ENCODE data around the gene ZFPL1. TPM values are rescaled to one million over a fixed set of nuclear protein-coding genes. Genes with fewer than 3 reads are reported as not detected.
A peak's percentile ranks its signal among the peaks of the same experiment; 100 is the strongest.

ZFPL1 gene
- total RNA-seq, 2 donors from 2014 or later, result 26.2 to 26.5 TPM

- no peak for DNase-seq
- ATAC-seq, result no peak
- intact Hi-C loops (cut with DNase I), result no loop called here
Measured at GRCh38 chr11:65059523-65059922, 24.5 kb upstream of the ZFPL1 start.

- intact Hi-C loops (cut with DNase I), result no loop called here
- DNase-seq (no peak), ATAC-seq (no peak)
Measured at GRCh38 chr11:65059959-65060824, 23.8 kb upstream of the ZFPL1 start.

DNA sequence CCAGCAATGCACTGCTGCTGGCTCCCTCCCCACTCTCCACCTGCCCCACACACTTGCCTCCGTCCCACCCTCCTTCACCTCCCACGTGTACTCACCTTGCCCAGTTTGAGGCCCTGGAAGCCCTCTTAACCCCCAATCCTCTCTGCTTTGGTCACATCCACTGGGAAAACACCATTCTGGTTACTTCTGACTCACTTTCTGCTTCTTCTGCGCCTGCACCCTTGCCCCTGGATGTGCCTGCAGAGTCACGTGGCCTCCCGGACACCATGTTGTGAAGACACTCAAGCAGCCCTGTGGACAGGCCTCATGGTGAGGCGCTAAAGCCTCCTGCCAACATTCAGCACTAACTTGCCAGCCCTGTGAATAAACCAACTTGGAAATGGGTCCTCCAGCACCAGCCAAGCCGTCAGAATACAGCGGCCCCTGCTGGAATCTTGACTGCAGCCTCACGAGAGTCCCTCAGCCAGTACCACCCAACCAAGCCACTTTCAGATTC lies 23.1 kb upstream of the ZFPL1 start:
- intact Hi-C loops (cut with DNase I), result no loop called here
- DNase-seq (no peak), ATAC-seq (peak in 1 of 2 donors; percentile 23)

GRCh38 chr11:65063532-65063931 lies 20.5 kb upstream of the ZFPL1 start:
- intact Hi-C loops (cut with DNase I), result no loop called here
- ATAC-seq (no peak), DNase-seq (no peak)

DNA sequence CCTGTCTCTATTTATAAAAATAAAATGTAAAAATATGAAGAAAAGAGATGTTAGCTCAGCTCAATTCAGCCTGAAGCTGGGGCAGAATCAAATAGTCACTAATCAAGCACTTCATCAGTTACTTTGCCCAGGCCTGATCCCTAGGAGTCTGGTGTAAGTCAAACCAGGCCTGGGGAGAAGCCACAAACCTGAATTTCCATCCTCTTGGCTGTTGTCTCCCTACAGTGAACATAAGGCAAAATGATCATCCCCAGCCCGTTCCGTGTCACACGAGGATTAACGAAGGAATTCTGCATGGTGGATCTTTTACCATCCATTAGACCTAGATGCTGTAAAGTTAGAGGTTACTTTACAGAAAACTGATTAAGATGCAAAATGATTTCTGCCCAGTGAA lies 19.2 kb upstream of the ZFPL1 start:
- intact Hi-C loops (cut with DNase I), result no loop called here
- DNase-seq (no peak), ATAC-seq (no peak)

DNA sequence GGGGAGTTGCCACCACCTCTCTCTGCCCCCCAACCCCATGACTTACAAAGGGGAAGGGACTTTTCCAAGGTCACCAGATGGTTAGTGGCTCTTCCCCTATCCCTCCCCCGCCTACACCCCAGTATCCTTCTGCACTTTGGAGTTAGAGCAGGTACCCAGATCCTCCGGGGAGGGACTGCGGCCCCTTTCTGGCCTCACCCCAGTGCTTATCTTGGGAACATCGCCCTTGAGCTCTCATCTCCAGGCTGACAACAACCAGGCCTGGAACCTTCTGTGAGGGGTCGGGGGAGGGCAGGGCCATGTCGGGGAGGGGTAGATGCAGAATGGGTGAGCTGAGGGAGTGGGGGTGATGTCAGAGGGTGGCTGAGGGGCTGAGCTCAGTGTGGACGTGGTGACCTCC lies 18.2 kb upstream of the ZFPL1 start:
- intact Hi-C loops (cut with DNase I), result no loop called here
- ATAC-seq (no peak), DNase-seq (no peak)

DNA sequence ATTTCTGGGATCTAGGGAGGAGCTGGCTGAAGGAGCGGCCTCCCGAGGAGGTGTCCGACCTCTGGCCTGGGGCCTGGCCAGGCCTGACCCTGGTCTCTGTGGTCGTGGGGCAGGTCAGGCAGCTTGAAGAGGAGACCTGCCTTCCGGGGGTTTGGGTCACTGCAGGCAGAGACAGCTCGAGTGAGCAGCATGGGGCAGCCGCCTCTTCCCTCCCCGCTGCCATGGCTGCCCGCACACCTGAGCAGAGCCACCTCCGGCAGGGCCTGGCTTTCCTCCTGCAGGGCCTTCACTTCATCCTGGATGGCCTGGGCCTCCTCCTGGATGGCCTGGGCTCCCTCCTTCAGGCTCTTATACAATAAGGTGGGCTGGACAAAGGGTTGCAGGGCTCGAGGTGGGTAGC lies 17.7 kb upstream of the ZFPL1 start:
- intact Hi-C loops (cut with DNase I), result no loop called here
- DNase-seq (no peak), ATAC-seq (no peak)

DNA sequence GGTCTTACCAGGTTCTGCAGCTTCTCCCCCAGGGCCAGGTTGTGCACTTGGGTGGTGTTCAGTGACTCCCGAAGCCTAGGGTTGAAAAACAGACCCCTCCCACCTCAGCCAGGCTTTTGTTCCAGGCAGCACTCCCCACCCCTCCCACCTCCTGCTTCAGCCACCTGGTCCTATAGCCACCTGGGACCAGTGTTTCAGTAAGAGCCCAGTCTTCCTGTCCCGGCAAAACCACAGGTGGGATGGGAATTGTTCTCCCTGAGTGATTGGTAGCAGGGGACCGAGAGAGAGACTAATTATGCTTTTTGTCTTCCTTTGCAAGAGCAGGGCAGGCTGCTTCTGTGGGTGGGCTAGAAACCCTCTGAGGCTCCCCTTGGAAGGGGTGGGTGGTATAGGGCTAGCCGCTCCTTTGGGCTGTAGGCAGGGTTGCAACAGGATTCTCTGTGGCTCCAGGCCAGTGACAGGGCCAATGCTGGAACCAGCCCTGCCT lies 17.2 kb upstream of the ZFPL1 start:
- intact Hi-C loops (cut with DNase I), result no loop called here
- DNase-seq (no peak), ATAC-seq (no peak)

GRCh38 chr11:65067446-65067845 lies 16.6 kb upstream of the ZFPL1 start:
- intact Hi-C loops (cut with DNase I), result no loop called here
- DNase-seq (no peak), ATAC-seq (no peak)

DNA sequence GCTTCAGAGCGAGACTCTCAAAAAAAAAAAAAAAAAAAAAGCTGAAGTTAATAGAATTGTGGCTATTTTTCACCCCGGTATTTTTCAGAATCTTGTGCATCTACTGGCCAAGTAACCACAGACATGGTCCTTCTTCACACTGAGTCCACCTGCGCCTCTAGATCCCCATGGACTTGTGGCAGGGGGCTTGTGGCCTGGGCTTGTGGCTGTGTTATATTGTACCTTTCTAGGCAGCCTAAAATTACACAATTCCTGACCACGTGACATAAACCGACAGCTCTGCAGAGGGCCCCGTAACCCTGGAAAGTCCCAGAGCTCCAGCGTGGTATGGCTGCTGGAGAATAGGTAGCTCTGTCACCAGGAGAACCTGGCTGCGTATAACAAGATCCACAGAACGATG lies 14.8 kb upstream of the ZFPL1 start:
- no peak for ATAC-seq
- intact Hi-C loops (cut with DNase I), result no loop called here
- no peak for DNase-seq

GRCh38 chr11:65071907-65072630 lies 12.0 kb upstream of the ZFPL1 start:
- DNase-seq (no peak), ATAC-seq (no peak)
- intact Hi-C loops (cut with DNase I), result no loop called here

DNA sequence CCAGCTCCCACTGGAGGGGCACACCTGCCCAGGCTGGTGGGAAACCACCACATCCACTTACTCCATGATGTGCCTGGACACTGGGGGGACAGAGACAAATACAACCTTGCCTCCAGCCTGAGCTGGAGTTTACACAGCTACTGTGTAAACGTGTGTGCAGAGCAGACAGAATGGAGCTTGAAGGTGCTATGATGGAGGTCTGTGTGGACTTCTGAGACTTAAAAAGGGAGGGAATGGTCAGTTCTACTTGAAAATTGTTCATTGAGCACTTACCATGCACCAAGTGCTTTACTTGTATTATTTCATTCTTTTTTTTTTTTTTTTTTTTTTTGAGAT lies 11.4 kb upstream of the ZFPL1 start:
- DNase-seq (no peak), ATAC-seq (no peak)
- intact Hi-C loops (cut with DNase I), result no loop called here

- no peak for DNase-seq
- intact Hi-C loops (cut with DNase I), result no loop called here
Measured at GRCh38 chr11:65077451-65077850, 6.6 kb upstream of the ZFPL1 start.

DNA sequence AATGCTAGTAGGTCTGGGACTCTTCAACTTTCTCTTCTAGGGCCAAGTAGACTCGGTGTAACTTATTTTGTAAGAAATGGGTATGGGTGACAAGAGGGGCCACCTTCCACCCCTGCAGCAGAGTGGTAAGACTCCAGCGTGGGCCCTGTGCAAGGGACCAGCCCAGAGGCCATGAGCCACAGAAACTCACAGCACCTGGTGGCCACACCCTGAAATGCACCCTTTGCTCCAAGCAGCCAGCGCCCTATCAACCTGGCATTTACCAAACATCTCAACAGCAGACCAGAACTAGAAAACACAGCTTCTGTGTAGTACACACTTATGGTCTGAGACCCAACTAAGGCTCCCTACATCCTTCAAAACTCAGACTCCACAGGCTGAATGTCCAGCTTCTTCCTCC lies 5.9 kb upstream of the ZFPL1 start:
- no peak for DNase-seq
- peak; percentile 61 for ATAC-seq
- intact Hi-C loops (cut with DNase I), result no loop called here

More at GRCh38 chr11:65077451-65077850, 6.6 kb upstream of the ZFPL1 start:
- no peak for ATAC-seq

GRCh38 chr11:65078786-65079342 lies 5.2 kb upstream of the ZFPL1 start:
- no peak for ATAC-seq
- intact Hi-C loops (cut with DNase I), result no loop called here
- no peak for DNase-seq

- no peak for ATAC-seq
- intact Hi-C loops (cut with DNase I), result no loop called here
- DNase-seq, result no peak
Measured at GRCh38 chr11:65083134-65083833, 738 bp upstream of the ZFPL1 start.

DNA sequence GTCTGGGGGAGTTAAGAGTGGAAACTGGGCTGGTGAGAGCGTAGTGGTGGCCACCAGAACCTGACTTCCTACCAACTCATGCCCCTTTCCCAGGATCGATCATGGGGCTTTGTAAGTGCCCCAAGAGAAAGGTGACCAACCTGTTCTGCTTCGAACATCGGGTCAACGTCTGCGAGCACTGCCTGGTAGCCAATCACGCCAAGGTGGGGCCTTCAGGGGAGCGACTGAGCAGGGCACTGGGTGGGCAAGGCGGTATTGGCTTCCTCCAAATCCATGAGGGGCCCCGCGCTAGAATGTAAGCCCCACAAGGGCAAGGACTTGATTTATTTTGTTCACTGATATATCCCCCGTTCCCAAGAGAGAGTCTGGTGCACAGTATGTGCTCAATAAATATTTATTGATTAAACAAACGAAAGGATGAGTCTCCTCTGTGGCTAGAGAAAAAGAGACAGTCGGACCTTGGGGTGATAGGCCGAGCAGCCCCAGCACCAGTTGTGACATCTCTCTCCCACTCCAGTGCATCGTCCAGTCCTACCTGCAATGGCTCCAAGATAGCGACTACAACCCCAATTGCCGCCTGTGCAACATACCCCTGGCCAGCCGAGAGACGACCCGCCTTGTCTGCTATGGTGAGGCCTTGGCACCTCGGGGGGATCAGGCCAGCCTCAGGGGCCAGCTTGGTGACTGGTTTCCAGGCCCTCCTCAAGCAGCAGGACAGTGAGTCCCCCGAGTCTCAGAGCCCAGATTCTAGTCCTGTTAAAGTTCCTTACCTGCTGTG lies 765 bp downstream of the ZFPL1 start:
- intact Hi-C loops (cut with DNase I), result no loop called here
- DNase-seq (no peak), ATAC-seq (peak in 1 of 2 donors; percentile 1)

GRCh38 chr11:65085446-65085845 lies 1.4 kb downstream of the ZFPL1 start:
- ATAC-seq, result no peak
- DNase-seq, result no peak
- intact Hi-C loops (cut with DNase I), result no loop called here

DNA sequence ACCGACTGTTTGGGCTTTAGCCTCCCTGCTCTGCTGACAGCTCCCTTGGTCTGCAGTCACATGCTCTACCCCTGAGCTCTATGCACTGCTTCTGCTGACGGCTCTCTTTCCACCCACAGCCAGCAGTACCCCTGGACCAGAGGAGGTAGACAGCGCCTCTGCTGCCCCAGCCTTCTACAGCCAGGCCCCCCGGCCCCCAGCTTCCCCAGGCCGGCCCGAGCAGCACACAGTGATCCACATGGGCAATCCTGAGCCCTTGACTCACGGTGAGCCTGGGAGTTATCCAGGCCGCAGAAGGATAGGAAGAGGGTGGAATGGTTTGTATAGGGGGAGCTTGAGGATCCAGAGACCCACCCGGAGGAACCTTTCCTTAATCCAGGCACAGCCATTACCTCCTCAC lies 2.8 kb downstream of the ZFPL1 start:
- intact Hi-C loops (cut with DNase I), result no loop called here
- DNase-seq (no peak), ATAC-seq (no peak)

All from left cardiac atrium (tissue), 4 donors.